ENCODE data around the gene LRRC56.

The LRRC56 gene

DNA sequence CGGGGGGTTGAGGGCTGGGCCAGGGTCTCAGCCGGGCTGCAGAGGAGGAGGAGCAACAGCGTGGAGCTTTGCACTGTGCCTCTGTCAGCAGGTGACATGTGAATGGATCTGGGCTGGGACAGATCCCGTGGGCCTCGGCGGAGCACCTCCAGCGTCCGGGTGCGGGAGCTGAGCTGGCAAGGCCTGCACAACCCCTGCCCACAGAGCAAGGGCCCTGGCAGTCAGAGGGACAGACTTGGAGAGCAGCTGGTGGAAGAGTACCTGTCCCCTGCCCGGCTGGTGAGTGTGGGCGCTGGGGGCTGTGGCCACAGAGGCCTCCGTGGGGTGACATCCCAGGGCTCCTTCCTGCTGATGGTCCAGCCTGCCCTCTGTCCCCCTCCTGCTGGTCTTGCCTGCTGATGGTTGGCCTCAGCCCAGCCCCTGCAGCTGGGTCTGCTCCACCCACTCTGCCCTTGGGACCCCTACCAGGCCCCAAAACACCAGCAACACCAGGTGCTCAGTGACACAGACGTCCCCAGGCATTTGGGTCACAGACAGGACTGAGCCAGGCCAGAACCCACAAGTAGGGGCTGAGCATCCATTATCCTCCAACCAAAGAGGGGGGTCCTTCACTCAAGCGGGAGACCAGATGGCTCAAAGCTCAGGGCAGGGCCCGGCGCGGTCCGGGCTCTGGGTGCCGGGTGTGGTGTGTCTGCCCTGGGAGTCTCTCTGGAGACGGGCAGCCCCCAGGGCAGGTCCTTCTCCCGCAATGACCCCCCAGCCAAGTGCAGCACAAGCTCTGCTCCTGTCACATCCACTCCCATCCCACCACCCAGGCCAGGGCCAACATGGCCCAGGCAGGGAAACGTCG is 3.5 kb downstream of the LRRC56 start:
- DNase-seq, result no peak

- no peak for DNase-seq
Observed at GRCh38 chr11:541433-541885, 4.1 kb downstream of the LRRC56 start.

DNA sequence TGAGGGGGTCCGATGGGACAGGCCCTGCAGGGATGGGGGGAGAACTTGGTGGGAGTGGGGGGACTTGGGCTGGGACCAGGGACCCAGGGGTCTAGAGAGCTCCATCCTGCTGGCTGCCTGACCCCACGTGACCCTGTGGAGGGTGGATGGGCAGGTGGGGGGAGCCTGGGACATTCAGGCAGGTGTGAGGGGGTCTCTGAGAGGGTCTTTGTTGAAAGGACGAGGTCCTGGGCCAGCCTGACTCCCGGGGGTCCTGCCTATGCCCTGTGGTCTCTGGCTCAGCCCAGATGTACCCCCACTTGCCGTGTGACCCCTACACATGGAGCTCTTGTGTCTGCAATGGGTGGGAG is 7.5 kb downstream of the LRRC56 start:
- no peak for DNase-seq

GRCh38 chr11:545171-545570 is 7.8 kb downstream of the LRRC56 start:
- DNase-seq, result no peak

DNA sequence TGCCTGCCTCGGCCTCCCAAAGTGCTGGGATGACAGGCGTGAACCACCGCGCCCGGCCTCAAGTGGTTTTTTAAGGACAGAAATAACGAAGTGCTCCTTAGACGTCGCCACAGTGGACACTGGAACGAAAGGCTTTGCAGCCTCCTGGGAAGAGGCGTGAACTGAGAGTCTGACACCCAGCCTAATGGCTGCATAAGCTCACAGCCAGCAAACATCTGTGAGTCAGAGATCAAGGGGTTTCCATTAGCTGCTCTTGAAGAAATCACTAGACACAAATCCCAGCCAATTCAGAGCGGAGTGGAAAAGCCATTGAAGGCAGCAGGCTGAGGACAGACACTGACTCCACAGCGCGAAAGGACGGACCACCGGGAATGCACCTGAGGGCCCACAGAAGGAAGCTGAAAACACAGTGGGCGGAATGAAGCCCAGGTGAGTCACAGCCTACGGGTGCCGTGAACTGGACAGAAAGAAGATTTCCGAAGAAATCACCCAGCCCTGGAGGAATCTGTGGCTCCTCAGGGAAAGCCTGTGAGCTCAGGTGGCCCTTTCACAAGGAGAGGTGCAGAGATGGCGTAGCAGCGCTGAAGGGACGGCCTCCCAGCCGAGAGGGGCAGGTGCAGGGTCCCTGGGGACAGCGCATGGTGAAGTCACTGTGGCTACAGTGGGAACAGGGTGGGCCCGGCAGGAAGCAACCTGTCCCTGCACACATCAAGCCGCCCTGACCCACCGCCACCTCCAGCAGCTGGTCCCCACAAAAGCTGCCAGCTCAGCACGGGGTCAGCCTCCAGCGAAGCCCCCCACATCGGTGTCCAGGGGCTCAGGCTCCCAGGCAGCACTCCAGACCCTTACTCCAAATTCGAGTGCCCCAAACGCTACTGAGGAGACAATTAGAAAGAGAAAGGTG is 11.6 kb downstream of the LRRC56 start:
- no peak for DNase-seq

DNA sequence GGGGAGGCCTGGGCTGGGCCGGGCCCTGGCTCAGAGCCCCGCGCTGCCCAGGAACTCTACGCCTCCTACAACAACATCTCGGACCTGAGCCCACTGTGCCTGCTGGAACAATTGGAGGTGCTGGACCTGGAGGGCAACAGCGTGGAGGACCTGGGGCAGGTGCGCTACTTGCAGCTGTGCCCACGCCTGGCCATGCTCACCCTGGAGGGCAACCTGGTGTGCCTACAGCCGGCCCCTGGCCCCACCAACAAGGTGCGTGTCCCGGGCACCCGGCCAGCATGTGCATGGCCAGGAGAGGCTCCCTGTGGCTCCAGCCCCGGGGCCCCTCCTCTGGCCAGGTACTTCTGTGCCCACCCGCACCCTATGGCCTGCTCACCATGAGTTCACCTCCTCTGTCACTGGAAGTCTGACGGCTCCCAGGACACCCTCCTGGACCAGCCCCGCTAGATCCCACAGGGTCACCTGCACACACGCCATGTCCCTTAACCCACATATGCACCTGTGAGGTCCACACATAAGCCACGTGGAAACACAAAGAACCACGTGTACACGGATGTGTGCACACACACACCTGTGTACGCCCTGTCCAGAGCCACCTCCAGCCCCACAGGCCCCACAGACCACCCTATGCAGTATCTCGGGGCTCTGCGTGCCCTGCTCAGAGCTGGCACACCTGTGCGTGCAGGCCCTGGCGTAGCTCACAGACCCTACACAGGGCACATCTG is 12.9 kb downstream of the LRRC56 start:
- no peak for DNase-seq

GRCh38 chr11:550746-551085 is 13.4 kb downstream of the LRRC56 start:
- DNase-seq, result no peak

DNA sequence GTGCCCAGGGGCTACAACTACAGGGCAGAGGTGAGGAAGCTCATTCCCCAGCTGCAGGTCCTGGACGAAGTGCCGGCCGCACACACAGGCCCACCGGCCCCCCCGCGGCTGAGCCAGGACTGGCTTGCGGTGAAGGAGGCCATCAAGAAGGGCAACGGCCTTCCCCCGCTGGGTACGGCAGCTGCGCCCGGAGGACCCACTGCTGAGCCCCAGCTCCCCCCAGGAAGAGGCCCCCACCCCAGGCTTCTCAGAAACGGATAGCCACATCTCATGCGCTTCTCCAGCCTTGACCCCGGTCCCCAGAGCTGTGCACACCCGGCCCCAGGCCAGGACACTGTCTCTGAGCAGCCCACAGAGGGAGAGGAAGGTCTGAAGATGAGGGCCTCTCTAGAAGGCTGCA is 13.8 kb downstream of the LRRC56 start:
- DNase-seq, result no peak

DNA sequence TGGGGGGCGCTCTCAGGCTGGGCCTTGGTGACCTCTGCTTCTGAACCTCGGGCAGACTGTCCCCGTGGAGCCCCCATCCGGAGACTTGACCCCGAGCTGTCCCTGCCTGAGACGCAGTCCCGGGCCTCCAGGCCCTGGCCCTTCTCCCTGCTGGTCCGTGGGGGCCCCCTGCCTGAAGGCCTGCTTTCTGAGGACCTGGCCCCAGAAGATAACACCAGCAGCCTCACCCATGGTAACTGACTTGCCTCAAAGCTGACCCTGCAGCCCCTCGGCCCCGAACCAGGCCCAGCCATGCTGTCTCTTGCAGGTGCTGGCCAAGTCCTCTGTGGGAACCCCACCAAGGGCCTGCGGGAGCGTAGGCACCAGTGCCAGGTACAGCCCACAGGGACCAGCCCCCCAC is 14.3 kb downstream of the LRRC56 start:
- no peak for DNase-seq

DNA sequence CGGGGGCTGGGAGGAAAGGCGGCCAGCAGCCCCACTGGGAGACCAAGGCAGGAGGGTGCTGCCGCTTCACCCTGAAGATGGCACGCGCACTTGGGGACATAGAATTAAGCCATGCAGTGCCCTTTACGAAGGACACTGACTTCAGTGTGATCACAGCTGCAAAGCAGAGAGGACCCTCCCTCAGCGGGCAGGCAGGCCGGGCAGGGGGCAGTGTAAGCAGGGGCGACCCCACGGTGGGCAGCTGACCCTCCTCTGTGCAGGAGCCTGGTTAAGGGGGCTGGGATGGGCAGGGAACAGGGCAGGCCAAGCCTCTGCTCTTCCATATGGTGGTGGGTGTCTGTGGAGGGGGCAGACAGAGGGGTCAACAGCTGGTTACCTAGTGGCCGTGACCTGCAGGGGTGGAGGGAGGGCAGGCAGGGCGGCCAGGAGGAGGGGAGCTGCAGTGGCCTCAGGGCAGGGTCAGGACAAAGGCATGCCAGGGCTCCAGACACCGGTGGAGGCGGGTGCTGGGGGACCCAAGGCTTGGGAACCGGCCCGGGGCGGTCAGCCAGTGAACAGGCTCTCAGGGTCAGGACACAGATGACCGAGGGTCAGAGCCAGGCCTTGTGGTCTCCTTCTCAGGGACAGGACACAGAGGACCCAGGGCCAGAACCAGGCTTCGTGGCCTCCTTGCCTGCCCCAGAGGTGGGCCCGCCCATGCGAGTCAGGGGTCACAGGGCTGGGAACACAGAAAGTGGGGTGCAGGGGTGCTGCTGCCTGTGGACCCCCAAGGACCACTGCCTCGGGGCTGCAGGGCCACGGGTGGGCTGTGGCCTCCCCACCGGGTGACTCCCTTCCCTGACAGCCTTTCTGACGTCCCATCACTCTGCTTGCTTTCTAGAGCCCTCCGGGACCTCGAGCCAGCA is 16.0 kb downstream of the LRRC56 start:
- DNase-seq, result no peak

DNA sequence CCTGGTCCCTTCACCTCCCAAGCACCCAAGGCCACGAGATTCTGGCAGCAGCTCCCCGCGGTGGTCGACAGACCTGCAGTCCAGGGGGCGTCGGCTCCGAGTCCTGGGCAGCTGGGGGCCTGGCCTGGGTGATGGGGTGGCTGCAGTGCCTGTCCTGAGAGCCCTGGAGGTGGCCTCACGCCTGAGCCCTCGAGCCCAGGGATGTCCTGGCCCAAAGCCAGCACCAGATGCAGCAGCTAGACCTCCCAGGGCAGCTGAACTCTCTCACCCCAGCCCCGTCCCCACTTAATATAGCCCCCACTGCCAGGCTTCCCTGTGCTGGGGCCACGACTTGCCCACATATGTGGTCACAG is 16.6 kb downstream of the LRRC56 start:
- DNase-seq, result no peak

- DNase-seq, result peak; percentile 72
Observed at GRCh38 chr11:554428-555226, 17.3 kb downstream of the LRRC56 start.

DNA sequence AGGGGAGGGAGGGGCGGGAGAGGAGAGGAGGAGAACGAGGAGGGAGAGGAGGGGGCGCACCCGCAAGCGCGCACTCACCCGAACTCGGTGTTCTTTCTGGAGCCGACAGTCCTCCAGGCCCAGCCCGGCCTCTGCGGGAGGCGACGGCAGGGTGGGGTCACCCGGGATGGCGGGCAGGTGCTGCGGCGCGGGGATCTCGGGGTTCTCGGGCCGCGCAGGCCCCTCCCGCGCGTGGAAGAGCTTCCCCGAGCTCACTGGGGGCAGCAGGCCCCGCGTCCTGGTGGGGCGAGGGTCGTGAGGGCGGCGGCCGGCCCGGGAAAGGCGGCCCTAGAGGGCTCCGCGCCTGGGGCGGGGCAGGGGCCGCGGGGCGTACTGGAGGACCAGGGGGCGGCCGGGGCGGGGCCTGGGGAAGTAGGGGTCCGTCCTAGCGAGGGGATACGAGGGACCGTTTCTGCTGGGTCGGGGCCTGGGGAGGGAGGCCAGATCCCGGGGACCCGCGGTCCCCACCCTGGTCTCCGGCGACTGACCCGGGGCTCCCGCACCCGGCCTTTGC is 18.0 kb downstream of the LRRC56 start:
- no peak for DNase-seq

DNA sequence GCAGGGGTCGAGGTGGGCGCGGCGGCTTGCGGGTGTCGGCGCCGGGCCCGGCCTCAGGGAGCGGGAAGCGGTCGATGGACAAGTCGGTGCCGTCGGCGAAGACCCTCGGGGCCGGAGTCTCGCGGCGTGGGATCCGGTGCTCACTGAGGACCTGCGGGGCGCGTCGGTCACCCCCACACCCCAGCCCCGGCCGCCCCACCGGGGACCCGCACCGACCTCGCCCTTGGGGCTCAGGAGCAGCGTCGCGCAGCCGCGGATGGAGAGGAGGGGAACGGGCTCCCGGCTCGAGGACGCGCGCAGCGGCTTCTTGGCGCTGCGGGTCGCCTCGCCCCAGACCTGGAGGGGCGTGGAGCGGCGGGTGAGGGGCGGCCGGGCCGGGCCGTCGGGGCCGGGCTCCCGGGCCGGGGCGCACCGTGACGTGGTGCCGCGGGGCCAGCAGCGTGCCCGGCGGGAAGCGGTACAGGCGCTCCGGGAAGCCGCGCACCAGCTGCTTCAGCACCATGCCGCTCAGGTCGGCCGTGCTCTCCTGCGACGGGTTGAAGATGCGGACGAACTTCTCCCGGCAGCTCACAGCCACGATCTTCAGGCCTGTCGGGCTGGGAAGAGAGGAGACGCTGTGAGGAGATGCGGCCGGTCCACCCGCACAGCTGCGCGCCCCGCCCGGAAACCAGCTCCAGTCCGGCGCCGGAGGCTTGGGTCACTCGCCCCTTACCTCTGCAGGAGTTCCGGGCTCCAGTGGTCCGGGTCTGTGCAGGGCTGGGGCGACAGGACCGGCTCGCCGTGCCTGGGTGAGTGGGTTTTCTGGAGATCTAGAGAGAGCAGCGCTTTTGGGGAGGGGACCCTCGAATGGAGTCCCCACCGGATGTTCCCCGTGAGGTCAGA is 18.7 kb downstream of the LRRC56 start:
- no peak for DNase-seq

DNA sequence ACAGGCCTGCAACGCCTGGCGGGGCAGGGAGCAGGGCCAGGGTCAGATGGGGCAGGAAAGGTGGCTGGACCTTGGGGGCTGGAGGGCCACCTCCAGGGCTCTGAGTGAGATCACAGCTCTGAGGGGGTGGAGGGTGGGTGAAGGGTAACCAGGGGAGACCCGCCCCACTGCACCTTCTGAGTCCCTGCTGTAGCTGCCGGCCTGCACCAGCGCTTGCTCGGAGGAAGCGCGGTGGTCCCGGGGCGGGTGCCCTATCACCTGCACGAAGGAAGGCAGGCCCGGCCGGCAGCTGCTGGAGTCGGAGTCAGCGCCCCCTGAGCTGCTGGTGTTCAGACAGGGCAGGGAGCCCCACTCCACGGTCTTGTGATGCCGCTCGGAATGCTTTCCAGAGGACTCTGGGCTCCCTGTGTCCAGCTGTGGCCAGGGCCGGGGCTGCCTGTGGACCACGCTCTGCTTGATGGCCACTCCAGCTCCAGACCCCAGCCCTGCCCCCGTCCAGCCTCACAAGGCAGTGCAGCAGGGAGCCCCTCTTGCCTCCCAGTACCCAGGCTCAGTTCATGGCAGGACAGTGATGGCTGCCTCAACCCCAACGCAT is 19.4 kb downstream of the LRRC56 start:
- no peak for DNase-seq

DNA sequence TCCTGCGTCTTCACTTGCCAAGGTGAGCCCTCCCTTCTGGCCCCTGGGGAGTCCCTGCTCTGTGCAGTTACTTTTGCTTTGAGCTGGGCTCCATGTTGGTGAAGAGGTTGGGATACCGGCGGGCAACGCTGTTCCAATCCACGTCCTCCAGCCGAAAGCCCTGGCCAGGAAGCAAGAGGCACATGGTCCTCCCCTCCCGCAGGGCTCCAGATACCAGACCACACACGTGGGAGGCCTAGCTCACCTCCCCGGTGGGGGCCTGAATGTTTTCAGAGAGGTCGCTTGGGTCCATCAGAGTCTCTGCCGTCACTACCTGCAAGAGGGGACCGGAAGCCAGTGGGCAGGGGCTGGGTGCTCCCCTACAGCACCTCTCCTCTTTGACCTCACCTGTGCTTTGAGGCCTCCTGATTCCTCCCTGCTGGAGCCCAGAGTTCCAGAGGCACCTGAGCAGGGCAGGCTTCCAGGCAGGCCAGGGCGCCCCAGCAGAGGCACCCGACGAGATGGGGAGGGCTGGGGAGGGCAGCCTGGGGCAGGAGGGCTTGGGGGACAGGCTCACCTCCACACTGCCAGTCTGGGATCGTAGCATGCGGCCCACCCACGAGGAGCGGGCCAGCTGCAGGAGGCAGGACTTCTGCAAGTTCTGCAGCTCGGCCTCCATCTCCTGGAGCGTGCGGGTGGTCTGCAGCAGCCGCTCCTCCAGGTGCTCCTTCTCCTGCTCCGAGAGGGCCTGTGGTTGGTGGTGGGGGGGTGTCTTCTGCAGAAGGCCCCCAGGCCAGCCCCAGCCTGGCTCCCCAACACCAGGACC is 20.2 kb downstream of the LRRC56 start:
- no peak for DNase-seq

DNA sequence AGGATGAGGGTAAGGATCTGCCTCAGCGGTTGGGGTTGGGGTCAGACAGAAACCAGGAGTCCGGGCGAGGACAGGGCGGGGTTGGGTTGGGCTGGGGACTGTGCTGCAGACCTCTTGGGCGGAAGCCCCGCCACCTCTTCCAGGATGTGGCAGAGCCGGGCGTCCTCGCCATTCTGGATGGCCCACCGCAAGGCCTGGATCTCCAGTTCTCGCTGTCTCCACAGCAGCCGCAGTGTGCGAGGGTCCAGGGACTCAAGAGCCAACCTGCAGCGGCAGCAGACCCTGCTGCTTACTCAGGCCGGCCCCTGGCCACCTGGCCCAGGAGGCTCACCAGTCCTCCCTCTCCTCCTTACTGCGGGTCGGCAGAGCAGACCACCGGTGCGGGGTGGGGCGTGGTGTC is 21.2 kb downstream of the LRRC56 start:
- no peak for DNase-seq

- no peak for DNase-seq
Observed at GRCh38 chr11:559020-559620, 21.8 kb downstream of the LRRC56 start.
